Tibial nerve (tissue), 4 donors: ENCODE results near the gene PPP3CB. TPM values are rescaled to one million over a fixed set of nuclear protein-coding genes. Genes with fewer than 3 reads are reported as not detected.
A peak's percentile ranks its signal among the peaks of the same experiment; 100 is the strongest.

Experiments used
- DNase-seq, 2 donors: peaks; one replicate each; pipeline ENCODE4 v3.0.0-alpha.2; 2019; ENCODE audit warnings: low spot score in 2 of 2
- H3K27ac ChIP-seq, 4 donors: fragments of 200-600 bp; sonication (generic) in 3 of 4; one replicate each; pipeline ENCODE4 v1.5.1; 2017 to 2019; ENCODE audit warnings: mild to moderate bottlenecking in 1 of 4
- H3K27me3 ChIP-seq, 2 donors: fragments of 200-600 bp; sonication (generic) in 1 of 2; one replicate each; pipeline versions ENCODE4 v1.5.1 to v1.6.0; 2017 to 2019
- H3K36me3 ChIP-seq, 3 donors: fragments of 200-600 bp; sonication (generic); one replicate each; pipeline ENCODE4 v1.5.1; 2018 to 2019
- H3K4me1 ChIP-seq, 4 donors: fragments of 200-600 bp; sonication (generic) in 3 of 4; one replicate each; pipeline ENCODE4 v1.5.1; 2017 to 2019
- H3K4me3 ChIP-seq, 4 donors: fragments of 200-600 bp; sonication (generic) in 3 of 4; one replicate each; pipeline ENCODE4 v1.5.1; 2017 to 2019; ENCODE audit warnings: mild to moderate bottlenecking in 1 of 4, moderate library complexity in 1 of 4
- H3K9me3 ChIP-seq, 4 donors: fragments of 200-600 bp; sonication (generic) in 3 of 4; one replicate each; pipeline ENCODE4 v1.5.1; 2017 to 2019
- EP300 ChIP-seq, 2 donors: sonication (generic); formaldehyde crosslinking; IDR thresholded peaks; one replicate each; pipeline ENCODE4 v1.6.1; 2017; ENCODE audit warnings: antibody characterized with exemption in 2 of 2, mild to moderate bottlenecking in 1 of 2
- POLR2A ChIP-seq, 2 donors: fragments of 450-650 bp; IDR thresholded peaks; one replicate each; pipeline ENCODE4 v1.6.1; 2017; ENCODE audit warnings: antibody characterized with exemption in 2 of 2, mild to moderate bottlenecking in 2 of 2, moderate library complexity in 2 of 2
- WGBS, 2 donors: methylation state at CpG; one replicate each; pipeline ENCODE4 v1.1.5; 2018; 5-methylcytosine and 5-hydroxymethylcytosine counted together
- total RNA-seq, 4 donors: library from RNA; depleted of rRNA; stranded (reverse); fragments of >200 nt; gene quantifications; one replicate each; pipeline ENCODE4 v1.1.0, GENCODE V29; 2016
- TF ChIP-seq, protein P1 (sequence below), 5 experiments: fragments of 200-600 bp in 3 of 5; fragments of 450-650 bp in 2 of 5; sonication (generic) in 3 of 5; IDR thresholded peaks; one replicate each; pipeline ENCODE4 v1.5.1; 2016 to 2019; ENCODE audit warnings: antibody characterized with exemption in 5 of 5, mild to moderate bottlenecking in 3 of 5, moderate library complexity in 2 of 5

The PPP3CB gene
- total RNA-seq, 4 donors from 2014 or later, result 47.1 to 75.6 (median 68.0) TPM

DNA sequence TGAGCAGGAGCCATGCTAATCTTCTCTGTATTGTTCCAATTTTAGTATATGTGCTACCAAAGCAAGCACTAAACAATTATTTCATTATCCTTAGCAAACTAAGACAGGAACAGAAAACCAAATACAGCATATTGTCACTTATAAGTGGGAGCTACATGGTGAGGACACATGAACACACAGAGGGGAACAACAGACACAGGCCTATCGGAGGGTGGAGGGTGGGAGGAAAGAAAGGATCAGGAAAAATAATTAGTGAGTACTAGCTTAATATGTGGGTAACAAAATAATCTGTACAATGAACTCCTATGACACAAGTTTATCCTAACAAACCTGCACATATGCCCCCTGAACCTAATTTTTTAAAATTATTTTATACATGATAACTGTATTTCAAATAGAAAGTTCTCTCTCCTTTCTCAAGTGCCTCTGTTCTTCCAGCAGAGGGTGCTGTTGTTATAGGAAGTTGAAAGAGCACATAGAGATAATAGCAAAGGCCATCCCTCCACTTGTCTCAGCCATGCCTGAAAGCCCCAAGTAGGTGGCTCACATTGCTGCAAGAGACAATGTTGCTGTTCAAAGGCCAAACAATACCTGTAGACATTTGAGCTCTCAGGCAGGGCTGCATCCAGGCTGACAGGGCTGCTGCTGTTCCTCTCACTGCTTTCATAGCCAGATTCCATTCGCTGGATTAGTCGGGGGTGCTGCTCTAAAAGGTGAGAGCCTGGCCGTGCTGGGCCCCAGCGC lies 33.4 kb upstream of the PPP3CB start:
- Histone ChIP-seq H3K27me3 (no peaks in the 10 kb centered on the region), H3K4me3 (no peak overlapping the region), H3K27ac (peak overlapping the region in 1 of 4 donors; percentile 34), H3K9me3 (no peaks in the 10 kb centered on the region), H3K36me3 (peaks cover 0 to 70% (median 0%) of the 10 kb centered on the region in 3 donors), H3K4me1 (peaks cover 0 to 3% (median 0%) of the 10 kb centered on the region in 4 donors)
- WGBS, 2 donors, result 91 to 98% methylated on average over 5 of the region's 5 CpGs
- peak in 1 of 2 donors; percentile 74 for DNase-seq
- TF ChIP-seq, protein P1, sequence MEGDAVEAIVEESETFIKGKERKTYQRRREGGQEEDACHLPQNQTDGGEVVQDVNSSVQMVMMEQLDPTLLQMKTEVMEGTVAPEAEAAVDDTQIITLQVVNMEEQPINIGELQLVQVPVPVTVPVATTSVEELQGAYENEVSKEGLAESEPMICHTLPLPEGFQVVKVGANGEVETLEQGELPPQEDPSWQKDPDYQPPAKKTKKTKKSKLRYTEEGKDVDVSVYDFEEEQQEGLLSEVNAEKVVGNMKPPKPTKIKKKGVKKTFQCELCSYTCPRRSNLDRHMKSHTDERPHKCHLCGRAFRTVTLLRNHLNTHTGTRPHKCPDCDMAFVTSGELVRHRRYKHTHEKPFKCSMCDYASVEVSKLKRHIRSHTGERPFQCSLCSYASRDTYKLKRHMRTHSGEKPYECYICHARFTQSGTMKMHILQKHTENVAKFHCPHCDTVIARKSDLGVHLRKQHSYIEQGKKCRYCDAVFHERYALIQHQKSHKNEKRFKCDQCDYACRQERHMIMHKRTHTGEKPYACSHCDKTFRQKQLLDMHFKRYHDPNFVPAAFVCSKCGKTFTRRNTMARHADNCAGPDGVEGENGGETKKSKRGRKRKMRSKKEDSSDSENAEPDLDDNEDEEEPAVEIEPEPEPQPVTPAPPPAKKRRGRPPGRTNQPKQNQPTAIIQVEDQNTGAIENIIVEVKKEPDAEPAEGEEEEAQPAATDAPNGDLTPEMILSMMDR (IDR thresholded peaks at IDR 0.05), result peak; percentile 69 to 91 (median 82)
- peak in 1 of 2 donors; percentile 22 for TF ChIP-seq EP300 (IDR thresholded peaks at IDR 0.05)
- TF ChIP-seq POLR2A (IDR thresholded peaks at IDR 0.05), result no peak

DNA sequence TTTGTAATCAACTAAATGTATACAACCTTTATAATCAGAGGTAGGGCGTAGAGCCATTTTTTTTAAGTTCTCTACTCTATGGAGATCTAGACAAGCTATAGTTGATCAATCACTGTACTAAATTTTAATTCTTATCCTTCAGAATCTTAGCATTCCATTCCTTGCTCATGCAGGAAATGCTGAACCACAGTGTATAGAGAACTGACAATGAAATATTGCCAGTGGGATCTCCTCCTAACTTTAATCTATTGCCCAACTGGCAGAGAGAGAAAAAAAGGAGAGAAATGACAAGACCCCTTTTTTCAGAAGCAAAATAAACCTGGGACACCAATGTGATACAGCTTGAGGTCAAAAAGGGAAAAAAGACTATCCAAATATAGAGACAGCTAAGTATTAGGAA lies 26.4 kb upstream of the PPP3CB start:
- DNase-seq, result no peak
- Histone ChIP-seq H3K27me3 (no peaks in the 10 kb centered on the region), H3K27ac (no peak overlapping the region), H3K9me3 (no peaks in the 10 kb centered on the region), H3K4me3 (no peak overlapping the region), H3K36me3 (peaks cover 2 to 95% (median 3%) of the 10 kb centered on the region in 3 donors), H3K4me1 (no peaks in the 10 kb centered on the region)
- TF ChIP-seq EP300 (IDR thresholded peaks at IDR 0.05), result no peak
- TF ChIP-seq, protein P1 (IDR thresholded peaks at IDR 0.05), result no peak
- no peak for TF ChIP-seq POLR2A (IDR thresholded peaks at IDR 0.05)
- WGBS, 2 donors, result 91 to 95% methylated on average over 1 of the region's 1 CpG

DNA sequence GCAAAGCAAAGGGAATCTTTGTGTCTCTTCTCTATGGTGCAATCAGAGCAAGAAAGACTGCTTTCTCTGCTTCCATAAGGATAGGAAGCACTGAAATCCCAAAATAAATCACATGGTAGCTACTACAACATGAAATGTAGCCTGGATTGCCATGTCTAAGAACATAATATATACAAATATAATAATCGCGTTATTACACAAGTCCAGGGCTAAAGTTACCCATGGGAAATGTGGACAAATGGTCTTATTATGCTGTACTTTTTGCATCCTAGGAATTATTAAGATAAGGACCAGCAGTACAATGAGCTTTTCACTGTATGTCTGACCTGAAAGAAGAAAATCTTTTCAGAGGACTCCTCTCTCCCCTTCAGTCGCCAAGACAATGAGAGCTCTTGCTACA lies 23.5 kb upstream of the PPP3CB start:
- no peaks in the 10 kb centered on the region for H3K27me3 ChIP-seq
- H3K4me3 ChIP-seq, result no peak overlapping the region
- peaks cover 2 to 95% (median 3%) of the 10 kb centered on the region in 3 donors for H3K36me3 ChIP-seq
- no peak for DNase-seq
- TF ChIP-seq POLR2A (IDR thresholded peaks at IDR 0.05) (no peak), EP300 (IDR thresholded peaks at IDR 0.05) (no peak)
- TF ChIP-seq, protein P1 (IDR thresholded peaks at IDR 0.05), result no peak
- 57 to 66% methylated on average over 3 of the region's 3 CpGs for WGBS, 2 donors
- no peak overlapping the region for H3K27ac ChIP-seq
- H3K9me3 ChIP-seq, result no peaks in the 10 kb centered on the region
- no peaks in the 10 kb centered on the region for H3K4me1 ChIP-seq

DNA sequence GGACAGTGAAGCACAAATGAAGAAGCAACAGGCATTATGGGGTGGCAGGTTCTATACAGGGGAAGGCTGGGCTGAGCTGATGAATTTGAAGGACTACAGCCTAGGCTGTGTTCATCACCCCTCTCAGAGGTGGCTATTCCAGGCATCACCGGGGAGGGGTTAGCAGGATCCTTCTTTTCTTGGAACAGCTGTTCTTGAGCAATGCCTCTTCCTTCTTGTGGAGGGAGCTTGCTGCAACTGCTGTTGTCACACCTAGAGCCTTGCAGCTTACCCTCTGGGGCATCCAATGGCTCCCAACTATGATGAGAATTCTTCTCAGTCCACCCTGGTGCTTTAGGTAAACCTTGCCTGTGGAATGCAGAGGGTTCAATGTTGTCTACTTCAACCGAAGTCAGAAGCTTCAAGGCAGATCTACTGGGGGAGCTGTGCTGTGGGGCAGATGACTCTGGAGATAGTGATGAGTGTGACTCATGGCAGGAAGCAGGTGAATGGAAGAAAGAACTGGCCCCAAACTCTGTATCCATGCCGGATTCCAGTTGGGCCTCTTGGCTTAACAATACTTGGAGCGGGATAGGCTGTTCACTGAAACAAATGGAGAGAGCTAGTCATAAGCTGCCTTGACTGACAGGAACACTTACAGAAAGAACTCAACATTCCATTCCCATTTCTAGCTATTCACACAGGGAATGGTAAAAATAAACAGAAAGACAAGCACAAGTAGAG lies 21.5 kb upstream of the PPP3CB start:
- 88 to 92% methylated on average over 4 of the region's 4 CpGs for WGBS, 2 donors
- TF ChIP-seq, protein P1 (IDR thresholded peaks at IDR 0.05), result no peak
- TF ChIP-seq POLR2A (IDR thresholded peaks at IDR 0.05) (no peak), EP300 (IDR thresholded peaks at IDR 0.05) (no peak)
- Histone ChIP-seq H3K36me3 (peaks cover 2 to 97% (median 3%) of the 10 kb centered on the region in 3 donors), H3K9me3 (no peaks in the 10 kb centered on the region), H3K27me3 (no peaks in the 10 kb centered on the region), H3K4me3 (no peak overlapping the region), H3K27ac (no peak overlapping the region), H3K4me1 (no peaks in the 10 kb centered on the region)
- no peak for DNase-seq

DNA sequence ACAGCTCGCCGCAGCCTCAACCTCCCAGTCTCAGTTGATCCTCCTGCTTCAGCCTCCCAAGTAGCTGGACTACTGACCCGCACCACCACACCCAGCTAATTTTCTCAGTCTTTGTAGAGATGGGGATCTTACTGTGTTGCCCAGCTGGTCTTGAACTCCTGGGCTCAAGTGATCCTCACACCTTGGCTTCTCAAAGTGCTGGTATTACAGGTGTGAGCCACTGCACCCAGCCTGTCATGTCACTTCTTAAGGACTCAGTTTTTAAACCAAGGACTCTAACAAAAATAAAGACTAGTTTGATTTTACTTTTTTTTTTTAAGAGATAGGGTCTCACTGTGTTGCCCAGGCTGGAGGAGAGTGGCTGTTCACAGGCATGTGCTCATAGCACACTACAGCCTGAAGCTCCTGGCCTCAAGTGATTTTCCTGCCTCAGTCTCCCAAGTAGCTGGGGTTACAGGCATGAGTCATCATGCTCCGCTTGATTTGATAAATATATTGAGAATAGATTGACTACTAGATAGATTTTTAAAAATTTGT lies 16.5 kb upstream of the PPP3CB start:
- Histone ChIP-seq H3K27me3 (no peaks in the 10 kb centered on the region), H3K9me3 (no peaks in the 10 kb centered on the region), H3K4me3 (no peak overlapping the region), H3K27ac (no peak overlapping the region), H3K4me1 (no peaks in the 10 kb centered on the region), H3K36me3 (peaks cover 0 to 76% (median 0%) of the 10 kb centered on the region in 3 donors)
- TF ChIP-seq, protein P1 (IDR thresholded peaks at IDR 0.05), result no peak
- DNase-seq, result no peak
- 95 to 97% methylated on average over 4 of the region's 4 CpGs for WGBS, 2 donors
